Placental epithelial cell (primary cell): ENCODE measurements around the gene PRADC1. TPM values are rescaled to one million over a fixed set of nuclear protein-coding genes. Genes with fewer than 3 reads are reported as not detected.

ENCODE experiments used
- total RNA-seq: library from RNA; depleted of rRNA; stranded (reverse); fragments of >200 nt; gene quantifications from 2 replicates; pipeline ENCODE4 v1.2.3, GENCODE V29; 2012

Gene PRADC1
- total RNA-seq, result 9.8 and 20.3 TPM in 2 replicates

GRCh38 chr2:73233154-73233931 is at the start of gene PRADC1:
TSS of gene PRADC1 (minus strand) at chr2:73233239. CDS start at chr2:73233160, 79 bp downstream.

GRCh38 chr2:73233932-73234832 is 1.1 kb upstream of the PRADC1 start, which contains the start of gene CCT7:
TSS of gene CCT7 (plus strand) at chr2:73234308. CDS start at chr2:73234379, 71 bp downstream.

GRCh38 chr2:73214120-73215035 is 18.7 kb downstream of the PRADC1 start, which contains the start of gene SMYD5:
TSS of gene SMYD5 (plus strand) at chr2:73214245. CDS start at chr2:73214267, 22 bp downstream.

GRCh38 chr2:73202156-73203054 is 30.6 kb downstream of the PRADC1 start, which contains the start of gene NOTO:
TSS of gene NOTO (plus strand) at chr2:73202574. CDS start at chr2:73202667, 93 bp downstream.

Other genes starting within 250 kb of the PRADC1 start
- gene SFXN5, start 161.5 kb downstream of the PRADC1 start, total RNA-seq, result 6.2 and 9.0 TPM in 2 replicates
- gene RAB11FIP5, start 120.3 kb downstream of the PRADC1 start, total RNA-seq, result 63.2 and 99.7 TPM in 2 replicates
- not detected in 2 replicates for gene NOTO, start 30.7 kb downstream of the PRADC1 start, total RNA-seq
- gene SMYD5, start 19.0 kb downstream of the PRADC1 start, total RNA-seq, result 17.7 and 18.3 TPM in 2 replicates
- gene CCT7, start 1.1 kb upstream of the PRADC1 start, total RNA-seq, result 156 and 251 TPM in 2 replicates
- gene FBXO41, start 51.2 kb upstream of the PRADC1 start, total RNA-seq, result 7.5 and 11.1 TPM in 2 replicates
- not detected in 2 replicates for gene EGR4, start 60.3 kb upstream of the PRADC1 start, total RNA-seq
- gene ALMS1, start 152.6 kb upstream of the PRADC1 start, total RNA-seq, result 17.7 and 19.6 TPM in 2 replicates